OCI-LY7 (cell line): ENCODE results near the gene MAP3K5.

Source experiments
- CTCF ChIP-seq: fragments of 200-600 bp; sonication (generic); conservative IDR thresholded peaks from 2 replicates; pipeline ENCODE4 v1.5.1; 2014; ENCODE audit warnings: mild to moderate bottlenecking, antibody characterized with exemption, low read length, moderate library complexity, mixed read lengths
- EZH2phosphoT487 ChIP-seq: fragments of 200-600 bp; sonication (generic); IDR thresholded peaks from 2 replicates; pipeline ENCODE4 v1.6.1; 2018; ENCODE audit warnings: low read depth, borderline replicate concordance, mild to moderate bottlenecking, mixed run types, antibody characterized with exemption, low read length, moderate library complexity, mixed read lengths

- TF ChIP-seq CTCF (no peak), EZH2phosphoT487 (no peak)
Measured at GRCh38 chr6:136751991-136752390, 40.3 kb downstream of the MAP3K5 start.
